Activated CD4-positive, CD25-positive, alpha-beta regulatory T cell treated with anti-CD3 and anti-CD28 coated beads, Interleukin-2, amount 50 U/mL, for 24 hours (primary cell): ENCODE measurements around the gene GTSF1L.
A peak's percentile ranks its signal among the peaks of the same experiment; 100 is the strongest.

Experiments
- ATAC-seq, 2 donors: fragments of 150-1000 bp; cut with Tn5 transposase; one replicate each; pipeline ENCODE4 v1.10.0; 2021; ENCODE audit warnings: mild to moderate bottlenecking in 1 of 2, moderate library complexity in 1 of 2

The GTSF1L gene

DNA sequence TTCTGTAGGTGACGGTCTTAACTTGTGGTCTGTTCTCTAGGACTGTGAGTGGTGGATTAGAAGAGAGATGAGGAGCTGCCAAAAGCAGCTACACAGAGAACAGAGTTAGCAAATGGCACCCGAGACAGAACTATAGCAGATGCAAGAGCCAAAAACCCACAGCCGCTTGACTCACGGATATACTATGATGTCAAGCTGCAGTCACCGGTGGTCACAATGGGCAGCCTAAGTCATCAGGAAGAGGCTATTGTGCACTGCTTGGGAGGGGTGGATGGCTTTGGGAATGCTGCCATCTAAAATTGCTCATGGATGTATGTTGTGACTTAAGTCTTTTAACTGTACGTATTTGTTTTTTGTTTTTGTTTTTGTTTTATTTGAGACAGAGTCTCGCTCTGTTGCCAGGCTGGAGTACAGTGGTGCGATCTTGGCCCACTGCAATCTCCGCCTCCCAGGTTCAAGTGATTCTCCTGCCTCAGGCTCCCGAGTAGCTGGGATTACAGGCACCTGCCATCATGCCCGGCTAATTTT lies at the start of gene GTSF1L:
GTSF1L (minus strand) TSS at position 192 of the 528 bp plus-strand sequence. CDS start 308 bp downstream, outside the sequence.
- ATAC-seq, result no peak

GRCh38 chr20:43774754-43775153 lies 48.0 kb upstream of the GTSF1L start:
- no peak for ATAC-seq

- ATAC-seq, result no peak
Measured at GRCh38 chr20:43771503-43772190, 44.8 kb upstream of the GTSF1L start.

- no peak for ATAC-seq
Measured at GRCh38 chr20:43770342-43770741, 43.5 kb upstream of the GTSF1L start.

GRCh38 chr20:43767686-43768474 lies 41.1 kb upstream of the GTSF1L start:
- no peak for ATAC-seq

DNA sequence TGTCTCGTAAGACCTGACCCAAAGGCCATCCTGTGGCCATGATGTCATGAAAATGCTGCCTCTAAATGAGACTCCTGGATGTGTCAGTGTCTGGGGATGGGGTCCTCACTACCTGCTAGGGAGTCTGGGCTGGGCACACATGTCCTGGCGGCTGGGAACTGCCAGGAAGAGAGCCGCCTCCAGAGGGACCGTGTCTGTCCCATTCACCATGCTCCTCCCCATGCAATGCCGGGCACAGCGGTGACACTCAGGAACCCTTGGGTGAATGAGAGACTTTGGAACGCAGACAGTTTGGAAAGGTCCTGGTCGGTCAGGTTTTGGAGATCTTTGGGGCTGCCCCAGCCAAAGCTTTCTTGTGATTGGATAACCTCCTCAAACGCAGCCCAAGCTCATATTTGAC lies 40.1 kb upstream of the GTSF1L start:
- no peak for ATAC-seq

DNA sequence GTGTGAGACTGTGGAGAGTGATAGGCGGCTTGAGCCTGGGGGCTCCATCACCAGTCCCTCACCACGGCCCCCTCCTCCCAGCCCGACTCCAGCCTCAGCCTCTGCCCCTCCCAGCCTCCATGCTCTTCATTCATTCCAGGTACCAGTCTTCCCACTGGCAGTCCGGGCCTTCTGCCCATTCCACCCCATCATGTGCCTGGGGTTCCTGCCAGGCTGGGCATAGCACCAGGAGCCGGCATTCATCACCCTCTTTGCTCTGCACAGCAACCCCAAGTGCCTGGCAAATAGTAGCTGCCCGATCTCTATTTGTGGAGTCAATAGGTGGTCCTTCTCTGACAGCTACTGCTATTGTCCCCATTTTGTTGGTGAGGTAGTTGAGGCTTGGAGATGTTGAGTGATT lies 39.6 kb upstream of the GTSF1L start:
- ATAC-seq, result no peak

DNA sequence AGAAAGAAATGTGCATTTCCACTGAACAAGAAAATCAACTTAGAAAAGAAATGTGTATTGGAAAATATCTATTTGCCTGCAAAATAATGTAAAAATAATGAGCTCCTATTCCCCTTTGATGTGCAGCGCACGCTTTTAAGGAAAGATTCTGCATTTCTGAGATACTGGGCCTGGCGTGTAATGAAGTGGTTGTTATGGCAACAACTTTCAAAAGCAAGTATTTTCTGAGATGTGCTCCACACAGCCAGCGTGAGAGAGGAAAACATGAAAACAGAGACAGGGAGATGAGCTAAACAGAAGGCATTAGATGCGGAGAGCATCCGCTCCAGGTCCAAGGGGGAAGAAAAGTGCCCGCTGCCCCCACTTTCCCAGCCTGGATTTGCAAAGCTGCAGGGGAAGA lies 39.1 kb upstream of the GTSF1L start:
- no peak for ATAC-seq

DNA sequence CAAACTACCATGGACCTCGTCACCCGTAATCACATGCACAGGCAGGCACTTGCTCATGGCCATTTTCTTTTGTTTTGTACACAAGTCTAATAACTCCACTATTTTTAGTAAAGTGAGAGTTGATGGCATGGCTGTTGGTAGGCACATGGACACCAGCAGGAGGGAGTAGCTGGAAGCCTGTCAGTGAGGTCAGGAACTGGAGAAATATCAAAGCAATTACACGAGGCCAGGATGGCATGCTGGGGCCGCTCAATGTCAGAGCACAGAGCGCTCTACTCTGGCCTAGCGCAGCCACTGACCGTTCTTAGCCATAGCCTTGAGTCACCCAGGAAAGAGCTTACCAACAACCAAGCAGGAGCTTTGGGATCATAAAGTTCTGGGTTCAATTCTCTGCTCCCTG lies 36.1 kb upstream of the GTSF1L start:
- ATAC-seq, result no peak

DNA sequence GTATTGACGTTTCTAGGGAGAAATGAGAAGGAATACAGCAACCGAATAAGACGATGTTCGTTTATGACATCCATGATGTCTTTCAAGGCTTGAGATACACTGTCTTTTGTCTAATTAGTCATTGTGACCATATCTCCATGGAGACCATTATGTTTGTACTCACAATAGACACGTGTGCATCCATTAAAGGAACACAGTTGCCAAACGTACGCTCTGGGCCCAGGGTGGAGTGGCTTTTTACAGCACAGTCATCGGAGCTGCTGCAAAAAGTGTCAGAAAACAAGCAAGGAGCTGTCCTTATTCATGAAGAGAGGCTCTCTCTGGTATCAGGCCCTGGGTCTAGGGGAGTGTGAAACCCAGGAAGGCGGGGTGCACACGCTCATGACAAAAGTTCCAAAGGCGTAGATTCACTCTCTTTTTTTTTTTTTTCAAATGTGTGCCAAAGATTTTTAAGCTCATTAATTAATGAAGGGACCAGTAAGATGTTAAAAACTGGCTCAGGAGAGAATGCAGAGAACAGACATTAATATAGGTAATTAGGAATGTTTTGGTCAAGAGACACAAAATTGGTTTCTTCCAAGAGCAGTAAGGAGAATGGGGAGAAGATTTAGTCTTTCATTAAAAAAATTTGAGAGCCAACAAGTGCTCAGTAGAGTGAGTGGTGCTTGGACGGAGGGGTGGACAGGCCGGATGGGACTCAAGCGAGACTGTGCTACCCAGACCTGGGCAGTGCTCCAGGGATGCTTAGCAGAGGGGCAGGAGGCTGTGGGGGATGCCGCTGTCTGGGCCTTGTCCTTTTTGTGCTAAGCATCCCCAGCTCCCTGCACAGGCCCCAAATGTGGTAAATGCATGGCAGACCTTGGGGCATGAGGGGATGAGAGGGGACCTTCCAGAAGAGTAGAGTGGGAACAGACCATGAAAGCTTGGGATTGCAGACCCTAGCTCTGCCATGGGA lies 34.9 kb upstream of the GTSF1L start:
- ATAC-seq, result peak; percentile 73 to 83

DNA sequence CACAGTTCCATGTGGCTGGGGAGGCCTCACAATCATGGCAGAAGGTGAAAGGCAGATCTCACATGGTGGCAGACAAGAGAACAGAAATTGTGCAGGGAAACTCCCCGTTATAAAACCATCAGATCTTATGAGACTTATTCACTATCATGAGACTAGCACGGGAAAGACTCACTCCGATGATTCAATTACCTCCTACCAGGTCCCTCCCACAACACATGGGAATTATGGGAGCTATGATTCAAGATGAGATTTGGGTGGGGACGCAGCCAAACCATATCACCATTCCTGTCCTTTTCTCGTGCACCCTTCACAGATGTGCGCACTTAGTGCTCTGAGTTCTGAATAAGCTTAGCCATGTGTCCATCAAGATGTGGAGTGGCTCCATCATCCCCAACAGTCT lies 31.1 kb upstream of the GTSF1L start:
- peak; percentile 25 for ATAC-seq

- ATAC-seq, result no peak
Measured at GRCh38 chr20:43755851-43756250, 29.0 kb upstream of the GTSF1L start.

GRCh38 chr20:43755390-43755789 lies 28.6 kb upstream of the GTSF1L start:
- no peak for ATAC-seq

- ATAC-seq, result no peak
Measured at GRCh38 chr20:43752561-43753301, 25.9 kb upstream of the GTSF1L start.

- no peak for ATAC-seq
Measured at GRCh38 chr20:43752051-43752360, 25.2 kb upstream of the GTSF1L start.

DNA sequence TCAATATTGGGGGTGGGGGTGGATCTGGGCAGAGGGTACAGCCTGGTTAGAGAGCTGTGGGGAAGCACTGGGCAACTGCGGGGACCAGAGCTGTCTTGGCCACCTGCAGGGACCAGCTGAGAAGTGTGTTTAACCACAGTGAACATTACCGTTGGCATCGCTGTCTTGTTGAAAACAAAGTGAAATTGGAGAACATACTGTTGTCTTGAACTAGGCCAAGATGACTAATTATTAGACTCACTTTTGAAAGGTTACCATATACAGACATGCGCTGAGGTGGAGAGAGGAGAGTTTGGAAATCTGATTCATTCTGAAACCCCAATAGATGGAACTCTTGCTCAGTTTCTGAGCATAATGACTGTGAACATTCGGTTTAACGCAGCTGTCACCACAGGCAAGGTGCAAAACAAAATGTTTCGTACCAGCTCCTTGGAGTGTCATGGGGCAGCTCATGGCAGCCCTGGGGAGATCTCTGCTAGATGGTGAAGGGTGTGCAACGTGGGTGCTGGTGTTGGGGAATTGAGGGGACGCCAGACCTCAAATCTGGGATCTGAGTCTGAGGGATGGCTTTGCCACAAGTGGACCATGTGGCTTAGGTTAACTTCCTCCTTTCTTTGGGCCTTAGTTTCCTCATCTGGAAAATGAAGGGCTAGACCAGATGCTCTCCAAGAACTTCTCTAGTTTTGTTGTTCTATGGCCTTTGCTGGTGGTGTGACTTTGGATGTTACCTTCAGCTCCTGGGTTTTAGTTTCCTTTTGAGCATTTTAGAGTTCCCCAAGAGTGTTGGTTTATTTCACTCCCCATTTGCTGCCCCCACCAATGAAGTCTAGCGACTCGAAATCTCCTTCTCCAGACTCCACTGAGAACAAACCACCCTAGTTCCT lies 24.6 kb upstream of the GTSF1L start:
- peak; percentile 89 for ATAC-seq

GRCh38 chr20:43750774-43751166 lies 24.0 kb upstream of the GTSF1L start:
- no peak for ATAC-seq

DNA sequence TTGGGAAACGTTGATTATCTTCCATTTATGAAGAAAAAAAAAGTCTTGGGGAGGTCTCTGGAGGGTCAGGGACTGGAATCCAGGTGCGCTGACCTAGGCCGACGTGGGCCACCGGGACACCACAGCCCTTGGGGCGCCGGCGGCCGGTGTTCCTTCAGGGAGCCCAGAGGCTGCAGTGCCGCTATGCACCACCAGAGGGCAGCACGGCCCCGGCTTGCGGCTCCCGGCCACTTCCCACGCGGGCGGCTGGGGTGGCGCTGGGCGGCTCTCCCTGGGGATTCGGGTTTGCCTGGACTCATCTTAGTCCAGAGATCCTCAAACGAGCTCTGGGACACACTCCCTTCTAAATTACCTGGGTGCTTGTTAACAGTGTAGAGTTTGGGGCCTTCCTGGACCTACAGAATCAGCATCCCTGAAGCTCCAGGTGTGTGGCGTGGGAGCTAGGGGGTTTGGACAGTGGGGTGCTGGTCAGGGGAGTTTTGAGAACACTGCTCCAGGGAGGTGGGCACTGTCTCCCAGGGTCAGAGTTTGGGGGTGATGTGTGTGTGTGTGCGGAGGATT lies 23.0 kb upstream of the GTSF1L start:
- no peak for ATAC-seq

- ATAC-seq, result no peak
Measured at GRCh38 chr20:43748274-43748673, 21.5 kb upstream of the GTSF1L start.

- ATAC-seq, result no peak
Measured at GRCh38 chr20:43746344-43747137, 19.7 kb upstream of the GTSF1L start.
